Stomach (tissue), 4 donors: ENCODE measurements around the gene C19orf12.

Source experiments
- EP300 ChIP-seq: sonication (generic); formaldehyde crosslinking; IDR thresholded peaks from one replicate; pipeline ENCODE4 v1.6.1; 2017; ENCODE audit warnings: antibody characterized with exemption
- POLR2A ChIP-seq, 4 donors: fragments of 450-650 bp; IDR thresholded peaks; one replicate each; pipeline ENCODE4 v1.6.1; 2016; ENCODE audit warnings: antibody characterized with exemption in 4 of 4, control low read depth in 2 of 4, mild to moderate bottlenecking in 1 of 4, moderate library complexity in 1 of 4
- POLR2AphosphoS5 ChIP-seq, 3 donors: sonication (generic); formaldehyde crosslinking; IDR thresholded peaks; one replicate each; pipeline ENCODE4 v1.6.1; 2016; ENCODE audit warnings: antibody characterized with exemption in 3 of 3
- TF ChIP-seq, protein P1 (sequence below), 7 experiments: fragments of 450-650 bp in 4 of 7; fragments of 200-600 bp in 3 of 7; sonication (generic) in 3 of 7; IDR thresholded peaks; one replicate each; pipeline ENCODE4 v1.5.1; 2016 to 2019; ENCODE audit warnings: antibody characterized with exemption in 7 of 7, control low read depth in 2 of 7, mild to moderate bottlenecking in 1 of 7

GRCh38 chr19:29752450-29753025, 37.5 kb upstream of the C19orf12 start:
- TF ChIP-seq, protein P1, sequence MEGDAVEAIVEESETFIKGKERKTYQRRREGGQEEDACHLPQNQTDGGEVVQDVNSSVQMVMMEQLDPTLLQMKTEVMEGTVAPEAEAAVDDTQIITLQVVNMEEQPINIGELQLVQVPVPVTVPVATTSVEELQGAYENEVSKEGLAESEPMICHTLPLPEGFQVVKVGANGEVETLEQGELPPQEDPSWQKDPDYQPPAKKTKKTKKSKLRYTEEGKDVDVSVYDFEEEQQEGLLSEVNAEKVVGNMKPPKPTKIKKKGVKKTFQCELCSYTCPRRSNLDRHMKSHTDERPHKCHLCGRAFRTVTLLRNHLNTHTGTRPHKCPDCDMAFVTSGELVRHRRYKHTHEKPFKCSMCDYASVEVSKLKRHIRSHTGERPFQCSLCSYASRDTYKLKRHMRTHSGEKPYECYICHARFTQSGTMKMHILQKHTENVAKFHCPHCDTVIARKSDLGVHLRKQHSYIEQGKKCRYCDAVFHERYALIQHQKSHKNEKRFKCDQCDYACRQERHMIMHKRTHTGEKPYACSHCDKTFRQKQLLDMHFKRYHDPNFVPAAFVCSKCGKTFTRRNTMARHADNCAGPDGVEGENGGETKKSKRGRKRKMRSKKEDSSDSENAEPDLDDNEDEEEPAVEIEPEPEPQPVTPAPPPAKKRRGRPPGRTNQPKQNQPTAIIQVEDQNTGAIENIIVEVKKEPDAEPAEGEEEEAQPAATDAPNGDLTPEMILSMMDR (IDR thresholded peaks at IDR 0.05): no peak
- TF ChIP-seq EP300 (no peak), POLR2A (IDR thresholded peaks at IDR 0.05) (no peak), POLR2AphosphoS5 (IDR thresholded peaks at IDR 0.05) (no peak)
